Measurements from ENCODE around the gene TMEM59L.

Gene TMEM59L

DNA sequence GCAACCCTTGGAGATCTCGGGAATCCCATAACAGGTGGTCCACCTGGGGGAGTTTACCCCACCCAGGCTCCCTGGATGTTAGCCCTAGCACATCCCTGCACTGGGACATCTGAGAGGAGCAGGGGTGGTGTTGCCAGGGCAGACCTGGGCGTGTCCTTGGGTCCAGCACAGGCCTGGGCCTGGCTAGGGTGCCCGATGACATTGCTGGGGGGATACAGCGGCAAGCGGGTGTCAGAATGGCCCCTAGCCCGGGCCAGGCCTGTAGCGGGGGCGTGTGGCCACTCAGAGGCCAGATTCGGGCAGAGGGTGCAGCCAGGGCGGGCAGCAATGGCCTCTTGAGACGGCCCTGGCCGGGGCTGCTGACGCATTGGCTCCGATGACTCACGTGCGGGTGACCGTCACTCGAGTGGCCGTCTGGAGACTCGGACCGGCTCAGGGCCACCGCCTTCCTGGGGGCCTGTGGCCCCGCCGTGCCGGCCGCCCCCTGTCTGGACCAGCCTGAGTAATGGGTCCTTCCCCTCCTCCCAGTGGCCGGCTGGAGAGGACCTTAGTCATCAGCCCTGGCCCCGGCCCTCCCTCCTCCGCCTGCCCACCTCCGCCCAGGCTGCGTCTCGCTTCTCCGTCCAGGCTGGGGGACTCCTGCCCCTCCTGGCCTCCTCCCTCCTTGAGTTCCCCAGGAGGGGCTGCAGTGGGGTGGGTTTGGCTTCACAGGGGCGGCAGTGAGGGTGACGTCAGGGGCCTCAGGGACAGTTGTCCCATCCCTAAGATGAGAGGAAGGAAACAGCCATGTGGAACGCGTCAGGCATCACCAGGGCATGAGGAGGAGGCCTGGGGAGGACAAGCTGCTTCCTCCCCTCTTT, 47.6 kb downstream of the TMEM59L start:
- DNase-seq: no peak

DNA sequence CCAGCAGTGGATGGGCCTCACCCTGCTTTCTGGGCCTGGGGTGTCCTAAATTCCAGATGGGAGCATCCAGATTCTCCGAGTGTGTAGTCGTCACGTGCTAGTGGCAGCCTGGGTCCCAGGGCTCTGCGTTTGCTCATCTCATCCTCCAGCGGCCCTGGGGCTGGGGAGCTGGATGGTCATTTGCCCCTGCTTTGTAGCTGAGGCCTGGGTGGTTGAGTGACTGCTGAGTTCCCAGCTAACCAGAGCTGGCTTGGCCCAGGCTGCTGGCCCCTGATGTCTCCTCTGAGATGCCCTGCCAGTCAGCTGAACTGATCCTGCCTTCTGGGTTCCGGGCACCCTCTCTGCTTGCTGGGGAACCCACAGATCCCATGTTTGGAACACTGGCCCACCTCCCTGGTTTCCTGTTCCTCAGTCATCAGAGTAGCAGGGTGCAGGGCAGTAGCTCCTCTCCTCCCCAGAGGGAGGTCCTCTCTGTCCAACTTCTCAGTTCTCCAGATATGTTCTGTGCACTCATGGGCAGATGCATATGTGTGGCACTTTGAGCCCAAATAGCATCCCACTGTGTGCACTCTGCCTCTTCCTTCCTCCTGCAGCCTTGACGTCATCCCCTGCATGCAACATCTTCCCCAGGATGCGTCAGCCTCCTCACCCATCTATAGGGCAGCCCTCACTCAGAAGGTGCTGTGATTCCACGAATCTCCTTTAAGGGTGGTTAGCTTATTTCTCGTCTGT, 48.4 kb downstream of the TMEM59L start:
- no peak for DNase-seq

DNA sequence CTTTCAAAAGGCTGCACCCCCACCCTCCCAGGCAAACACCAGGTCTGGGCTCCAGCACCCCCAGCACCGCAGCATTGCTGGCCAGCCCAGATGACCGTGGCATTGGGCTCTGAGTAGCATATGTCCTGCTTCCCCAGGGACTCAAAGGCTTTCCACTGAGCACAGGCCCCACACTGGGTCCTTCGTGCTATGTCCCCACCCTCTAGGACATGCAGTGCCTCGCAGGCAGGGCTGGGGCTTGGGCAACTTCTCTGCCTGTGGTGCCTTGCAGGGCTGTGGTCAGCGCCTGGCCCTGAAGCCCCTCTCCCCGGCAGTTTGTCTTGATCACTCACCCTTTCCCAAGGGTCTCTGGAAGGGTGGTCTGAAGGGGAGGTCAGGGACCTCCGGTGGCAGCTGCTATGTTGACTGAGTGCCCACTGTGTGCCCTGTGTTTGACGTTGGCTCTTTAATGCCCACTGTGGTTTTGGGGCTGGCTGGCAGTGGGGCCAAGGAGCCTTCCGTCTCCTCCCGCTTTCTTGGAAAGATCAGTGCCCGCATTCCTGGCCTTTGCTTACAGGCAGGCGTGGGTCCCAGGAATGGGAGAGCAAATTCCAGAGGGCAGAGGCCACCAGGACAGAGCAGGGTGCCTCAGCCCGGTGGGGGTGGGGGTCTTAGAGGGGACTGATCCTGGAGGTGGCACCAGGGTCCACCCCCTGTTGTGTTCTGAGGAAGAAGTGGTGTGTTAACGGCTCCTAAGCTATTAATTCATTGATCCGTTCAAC, 50.5 kb downstream of the TMEM59L start:
- no peak for DNase-seq

DNA sequence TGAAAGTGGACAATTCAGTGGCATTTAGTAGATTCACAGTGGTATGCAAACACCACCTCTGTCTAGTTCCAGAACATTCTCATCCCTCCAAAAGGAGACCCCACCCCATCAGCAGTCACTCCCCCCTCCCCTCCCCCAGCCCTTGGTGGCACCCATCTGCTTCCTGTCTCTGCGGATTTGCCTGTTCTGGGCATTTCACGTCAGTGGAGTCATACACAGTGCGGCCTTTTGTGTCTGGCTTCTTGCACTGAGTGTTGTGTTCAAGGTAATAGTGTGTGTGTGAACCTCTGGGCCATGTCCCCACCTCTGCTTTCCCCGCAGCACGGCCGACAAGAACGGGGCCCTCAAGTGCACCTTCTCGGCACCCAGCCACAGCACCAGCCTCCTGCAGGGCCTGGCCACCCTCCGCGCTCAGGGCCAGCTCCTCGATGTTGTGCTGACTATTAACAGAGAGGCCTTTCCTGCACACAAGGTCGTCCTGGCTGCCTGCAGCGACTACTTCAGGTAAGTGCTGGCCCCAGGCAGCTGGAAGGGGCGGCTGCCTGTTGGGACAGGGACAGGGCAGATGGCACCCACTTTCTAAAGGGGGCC, 51.4 kb downstream of the TMEM59L start:
- no peak for DNase-seq

DNA sequence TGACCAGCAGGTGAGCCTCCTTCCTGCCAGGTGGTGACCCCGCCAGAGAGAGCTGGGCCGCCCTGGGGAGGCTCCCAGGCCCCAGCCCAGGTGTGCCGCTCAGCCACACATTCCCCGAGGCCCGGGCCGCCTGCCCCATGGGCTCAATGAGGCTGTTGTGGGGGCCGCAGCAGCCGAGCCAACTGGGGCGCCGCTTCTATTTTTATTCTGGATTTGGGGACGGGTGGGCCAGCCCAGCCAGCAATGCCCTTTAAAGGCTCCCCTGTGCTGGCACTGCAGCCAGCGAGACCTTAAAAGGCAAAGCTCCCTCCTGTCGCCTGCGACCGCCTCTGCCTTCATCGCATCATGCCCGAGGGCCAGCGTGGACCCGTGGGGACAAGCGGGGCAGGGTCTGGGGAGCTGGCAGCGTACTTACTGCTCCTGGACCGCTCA, 53.1 kb downstream of the TMEM59L start:
- no peak for DNase-seq

DNA sequence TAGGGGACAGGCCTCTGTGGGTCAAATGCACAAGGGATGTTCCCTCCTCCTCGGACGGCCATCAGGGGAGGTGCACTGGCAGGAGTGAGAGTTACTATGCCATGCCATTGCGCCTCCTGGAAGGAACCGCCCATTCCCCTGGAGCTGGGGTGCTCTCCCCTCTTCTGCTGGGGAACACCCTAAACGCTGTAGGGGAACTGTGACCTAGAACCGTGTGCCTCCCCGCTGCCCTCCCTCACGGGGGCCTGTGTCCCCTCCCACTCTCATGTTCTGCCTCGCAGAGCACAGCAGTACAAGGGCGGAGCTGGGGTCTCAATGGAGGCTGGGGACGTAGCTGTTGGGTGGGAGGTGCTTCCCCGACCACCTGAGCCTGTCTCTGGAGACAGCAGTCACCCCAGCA, 53.6 kb downstream of the TMEM59L start:
- no peak for DNase-seq

DNA sequence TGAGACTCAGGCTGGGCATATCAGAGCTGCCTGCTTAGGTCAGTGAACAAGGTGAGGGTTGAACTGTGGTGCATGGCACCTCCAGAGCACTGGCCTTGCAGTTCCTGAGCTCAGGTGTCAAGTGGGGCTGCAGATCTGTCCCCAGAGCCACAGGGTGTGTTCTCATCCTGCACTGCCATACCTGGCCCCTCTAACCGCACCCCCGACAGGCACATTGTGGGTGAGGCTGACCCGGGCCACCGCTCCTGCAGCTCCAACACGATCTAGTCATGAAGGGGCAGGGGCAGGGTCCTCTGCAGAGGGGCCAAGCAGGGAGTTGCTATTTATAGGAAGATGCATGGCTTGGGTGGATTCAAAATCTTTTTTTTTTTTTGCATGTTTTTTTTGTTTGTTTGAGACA, 54.1 kb downstream of the TMEM59L start:
- no peak for DNase-seq

DNA sequence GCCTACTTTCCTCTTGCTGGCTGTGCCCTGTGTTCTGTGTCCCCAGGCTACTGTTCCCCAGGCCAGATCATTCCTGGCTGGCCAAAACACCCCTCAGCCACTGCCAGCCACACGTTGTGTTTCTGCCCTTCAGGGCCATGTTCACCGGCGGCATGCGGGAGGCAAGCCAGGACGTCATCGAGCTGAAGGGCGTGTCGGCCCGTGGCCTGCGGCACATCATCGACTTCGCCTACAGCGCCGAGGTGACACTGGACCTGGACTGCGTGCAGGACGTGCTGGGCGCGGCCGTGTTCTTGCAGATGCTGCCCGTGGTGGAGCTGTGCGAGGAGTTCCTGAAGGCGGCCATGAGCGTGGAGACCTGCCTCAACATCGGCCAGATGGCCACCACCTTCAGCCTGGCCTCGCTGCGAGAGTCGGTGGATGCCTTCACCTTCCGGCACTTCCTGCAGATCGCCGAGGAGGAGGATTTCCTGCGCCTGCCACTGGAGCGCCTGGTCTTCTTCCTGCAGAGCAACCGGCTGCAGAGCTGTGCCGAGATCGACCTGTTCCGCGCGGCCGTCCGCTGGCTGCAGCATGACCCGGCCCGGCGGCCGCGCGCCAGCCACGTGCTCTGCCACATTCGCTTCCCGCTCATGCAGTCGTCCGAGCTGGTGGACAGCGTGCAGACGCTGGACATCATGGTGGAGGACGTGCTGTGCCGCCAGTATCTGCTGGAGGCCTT, 55.0 kb downstream of the TMEM59L start:
- DNase-seq: no peak

DNA sequence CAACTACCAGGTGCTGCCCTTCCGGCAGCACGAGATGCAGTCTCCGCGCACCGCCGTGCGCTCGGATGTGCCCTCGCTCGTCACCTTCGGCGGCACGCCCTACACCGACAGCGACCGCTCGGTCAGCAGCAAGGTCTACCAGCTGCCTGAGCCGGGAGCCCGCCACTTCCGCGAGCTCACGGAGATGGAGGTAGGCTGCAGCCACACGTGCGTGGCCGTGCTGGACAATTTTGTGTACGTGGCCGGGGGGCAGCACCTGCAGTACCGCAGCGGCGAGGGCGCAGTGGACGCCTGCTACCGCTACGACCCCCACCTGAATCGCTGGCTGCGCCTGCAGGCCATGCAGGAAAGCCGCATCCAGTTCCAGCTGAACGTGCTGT, 55.6 kb downstream of the TMEM59L start:
- DNase-seq: no peak

DNA sequence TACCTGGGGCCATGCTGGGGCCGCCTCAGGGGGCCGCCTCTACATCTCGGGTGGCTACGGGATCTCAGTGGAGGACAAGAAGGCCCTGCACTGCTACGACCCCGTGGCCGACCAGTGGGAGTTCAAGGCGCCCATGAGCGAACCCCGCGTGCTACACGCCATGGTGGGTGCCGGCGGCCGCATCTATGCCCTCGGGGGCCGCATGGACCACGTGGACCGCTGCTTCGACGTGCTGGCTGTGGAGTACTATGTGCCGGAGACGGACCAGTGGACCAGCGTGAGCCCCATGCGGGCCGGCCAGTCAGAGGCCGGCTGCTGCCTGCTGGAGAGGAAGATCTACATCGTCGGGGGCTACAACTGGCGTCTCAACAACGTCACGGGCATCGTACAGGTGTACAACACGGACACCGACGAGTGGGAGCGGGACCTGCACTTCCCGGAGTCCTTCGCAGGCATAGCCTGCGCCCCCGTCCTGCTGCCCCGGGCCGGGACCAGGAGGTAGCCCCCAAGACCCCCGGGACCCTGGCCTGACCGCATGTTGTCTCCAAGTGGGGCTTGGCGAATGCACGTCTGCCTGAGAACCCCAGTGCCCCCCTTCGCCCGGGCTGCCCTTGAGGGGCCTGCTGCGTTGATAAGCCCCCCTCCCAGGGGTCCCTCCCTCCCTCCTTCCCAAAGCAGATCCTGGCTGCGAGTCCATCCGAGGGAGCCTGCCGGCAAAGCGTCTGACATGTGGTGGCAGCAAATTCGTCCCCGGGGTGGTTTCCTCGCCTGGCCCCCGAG, 56.3 kb downstream of the TMEM59L start:
- no peak for DNase-seq

DNA sequence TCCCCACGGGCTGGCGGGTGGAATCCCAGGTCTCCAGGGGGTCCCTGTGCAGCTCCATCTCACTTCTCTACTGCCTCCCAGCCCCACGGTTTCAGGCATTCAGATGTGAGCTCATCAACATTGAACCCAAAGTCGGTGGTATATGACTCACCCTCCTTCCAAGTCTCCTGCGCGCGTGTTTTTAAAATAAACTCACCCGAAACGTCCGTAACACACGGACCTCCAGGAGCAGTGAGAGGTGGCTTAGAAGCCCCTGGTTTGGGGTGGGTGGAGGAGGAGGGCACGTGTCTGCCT, 56.8 kb downstream of the TMEM59L start:
- DNase-seq: no peak

DNA sequence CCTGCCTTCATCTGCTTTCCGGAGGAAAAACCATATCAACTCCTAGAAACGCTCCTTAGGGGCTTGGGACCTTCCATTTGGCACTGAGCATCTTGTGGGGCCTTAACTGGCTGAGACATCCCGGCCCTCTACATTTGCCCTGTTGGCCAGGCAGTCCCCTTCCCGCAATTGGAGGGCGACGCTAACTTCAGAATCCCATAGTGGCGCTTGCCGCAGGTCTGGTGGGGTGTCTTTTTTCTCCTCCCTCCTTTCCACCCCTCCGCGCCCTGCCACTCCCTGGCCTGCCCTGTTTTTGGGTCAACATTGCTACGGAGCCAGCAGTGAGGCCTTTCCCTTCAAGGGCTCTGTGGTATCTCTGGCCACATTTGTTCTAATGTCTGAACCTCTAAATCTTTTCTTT, 57.2 kb downstream of the TMEM59L start:
- no peak for DNase-seq

DNA sequence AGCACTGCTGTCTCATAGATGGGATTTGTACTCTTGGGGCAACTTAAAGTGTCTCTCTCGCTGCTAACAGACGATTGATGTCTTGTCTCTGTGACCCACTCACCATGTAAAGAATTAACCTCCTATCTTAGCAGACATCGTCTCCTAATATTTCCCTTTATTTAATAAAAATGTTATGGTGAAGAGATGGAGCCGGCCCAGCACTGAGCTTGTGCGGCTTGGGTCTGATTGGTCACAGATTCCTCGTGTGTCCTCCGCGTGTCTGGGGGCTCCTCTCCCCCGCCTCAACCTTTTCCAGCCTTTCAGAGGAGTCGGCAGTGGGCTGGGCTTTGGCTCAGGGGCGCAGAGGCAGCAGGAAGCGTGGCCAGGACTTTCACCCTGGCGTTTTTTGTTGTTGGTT, 57.6 kb downstream of the TMEM59L start:
- no peak for DNase-seq
